ENCODE data around the gene LRMDA. TPM values are rescaled to one million over a fixed set of nuclear protein-coding genes. Genes with fewer than 3 reads are reported as not detected.
A peak's percentile ranks its signal among the peaks of the same experiment; 100 is the strongest.

The LRMDA gene
- total RNA-seq, 1 experiment from 2014 or later: not detected

DNA sequence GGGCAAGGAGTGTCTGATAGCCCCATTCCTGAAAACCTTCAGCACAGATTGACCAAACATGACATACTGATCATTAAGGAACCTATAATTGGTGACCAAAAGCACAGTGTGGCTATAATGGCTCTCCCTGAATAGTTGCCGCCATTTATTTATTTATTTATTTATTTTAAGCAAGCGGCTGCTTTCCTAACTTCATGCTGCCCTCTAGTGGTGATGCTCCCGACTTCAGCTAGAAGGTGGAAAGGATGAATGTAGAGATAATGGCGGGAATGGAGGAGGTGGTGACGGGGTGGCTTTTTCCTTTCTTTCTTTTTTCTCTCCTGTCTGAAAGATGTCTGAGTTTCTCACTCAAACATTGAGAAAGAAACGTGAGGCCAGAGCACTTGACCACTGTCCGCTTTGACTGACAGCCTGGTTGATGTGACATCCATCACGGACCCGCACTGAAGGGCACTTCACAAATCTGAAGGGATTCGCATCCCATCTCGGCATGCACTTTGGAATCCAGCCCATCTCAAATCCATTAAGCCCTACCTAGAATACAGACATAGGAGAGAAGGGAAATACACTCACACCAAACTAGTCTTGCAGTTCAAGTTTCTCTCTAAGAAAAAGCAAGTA is 1116.0 kb downstream of the LRMDA start:
- POLR2A ChIA-PET (ENCODE audit: low non-redundant PET): no interaction called here
- peak; percentile 83 for DNase-seq (ENCODE audit: low spot score)
- BruUV-seq (replicated peaks): no TSS peak
- no peaks in the 10 kb centered on the region for H3K9me3 ChIP-seq (ENCODE audit: low read depth, low read length, poor library complexity, severe bottlenecking)
- intact Hi-C loops (cut with micrococcal nuclease; ENCODE audit: unreplicated experiment): loop anchor here (5.0 kb wide), 3 partner anchors 440 to 1145 kb away; partner anchors contain the start of gene ZNF503
- H3K4me1 ChIP-seq (ENCODE audit: insufficient read depth, low read length, poor library complexity, severe bottlenecking): no peaks in the 10 kb centered on the region
- no peaks in the 10 kb centered on the region for H3K36me3 ChIP-seq (ENCODE audit: insufficient read depth, low read length, poor library complexity, severe bottlenecking)
- no peaks in the 10 kb centered on the region for H3K27me3 ChIP-seq (replicated peaks; ENCODE audit: insufficient read depth, low read depth, low read length, poor library complexity)
- no peak for TF ChIP-seq EZH2 (IDR thresholded peaks at IDR 0.05; ENCODE audit: borderline replicate concordance, low read depth, low read length, poor library complexity, severe bottlenecking)
- TF ChIP-seq, protein P1, sequence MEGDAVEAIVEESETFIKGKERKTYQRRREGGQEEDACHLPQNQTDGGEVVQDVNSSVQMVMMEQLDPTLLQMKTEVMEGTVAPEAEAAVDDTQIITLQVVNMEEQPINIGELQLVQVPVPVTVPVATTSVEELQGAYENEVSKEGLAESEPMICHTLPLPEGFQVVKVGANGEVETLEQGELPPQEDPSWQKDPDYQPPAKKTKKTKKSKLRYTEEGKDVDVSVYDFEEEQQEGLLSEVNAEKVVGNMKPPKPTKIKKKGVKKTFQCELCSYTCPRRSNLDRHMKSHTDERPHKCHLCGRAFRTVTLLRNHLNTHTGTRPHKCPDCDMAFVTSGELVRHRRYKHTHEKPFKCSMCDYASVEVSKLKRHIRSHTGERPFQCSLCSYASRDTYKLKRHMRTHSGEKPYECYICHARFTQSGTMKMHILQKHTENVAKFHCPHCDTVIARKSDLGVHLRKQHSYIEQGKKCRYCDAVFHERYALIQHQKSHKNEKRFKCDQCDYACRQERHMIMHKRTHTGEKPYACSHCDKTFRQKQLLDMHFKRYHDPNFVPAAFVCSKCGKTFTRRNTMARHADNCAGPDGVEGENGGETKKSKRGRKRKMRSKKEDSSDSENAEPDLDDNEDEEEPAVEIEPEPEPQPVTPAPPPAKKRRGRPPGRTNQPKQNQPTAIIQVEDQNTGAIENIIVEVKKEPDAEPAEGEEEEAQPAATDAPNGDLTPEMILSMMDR (conservative IDR thresholded peaks at IDR 0.05; ENCODE audit: low read depth, low read length): peak; percentile 84
- CTCF ChIA-PET: interaction anchor here (0.6 to 1.0 kb wide), 3 partner anchors 12 to 455 kb away, joined by 3 to 4 read pairs (median 3); no protein-coding TSS in a partner anchor
- no peak overlapping the region for H3K4me3 ChIP-seq (ENCODE audit: low read depth, low read length, poor library complexity, severe bottlenecking)
- no peak overlapping the region for H3K27ac ChIP-seq (ENCODE audit: low read depth, low read length, poor library complexity, severe bottlenecking)

DNA sequence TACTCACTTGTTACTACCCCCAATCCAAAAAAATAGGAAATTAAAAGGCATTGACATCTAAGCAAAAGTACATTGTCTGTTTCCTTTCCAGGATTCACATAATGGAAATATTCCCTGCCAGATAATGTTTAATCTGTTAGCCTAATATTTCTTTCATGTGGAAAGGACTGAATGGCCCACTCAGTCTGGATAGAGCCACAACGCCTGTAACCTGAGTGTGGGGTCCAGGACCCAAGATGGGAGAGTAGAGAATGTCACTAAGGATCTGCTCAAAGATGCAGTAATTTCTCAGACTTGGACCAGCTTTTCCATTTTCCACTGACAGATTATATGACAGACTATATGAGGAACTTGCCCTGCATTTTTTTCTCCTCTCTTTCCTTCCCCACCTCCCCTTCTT is 1117.3 kb downstream of the LRMDA start:
- H3K4me1 ChIP-seq (ENCODE audit: insufficient read depth, low read length, poor library complexity, severe bottlenecking): no peaks in the 10 kb centered on the region
- H3K4me3 ChIP-seq (ENCODE audit: low read depth, low read length, poor library complexity, severe bottlenecking): no peak overlapping the region
- H3K9me3 ChIP-seq (ENCODE audit: low read depth, low read length, poor library complexity, severe bottlenecking): no peaks in the 10 kb centered on the region
- CTCF ChIA-PET: interaction anchor here (0.7 kb wide), 1 partner anchor 505 kb away, joined by 4 read pairs; no protein-coding TSS in a partner anchor
- no peak for DNase-seq (ENCODE audit: low spot score)
- POLR2A ChIA-PET (ENCODE audit: low non-redundant PET): no interaction called here
- intact Hi-C loops (cut with micrococcal nuclease; ENCODE audit: unreplicated experiment): loop anchor here (5.0 kb wide), 3 partner anchors 439 to 1146 kb away; partner anchors contain the start of gene ZNF503
- no peaks in the 10 kb centered on the region for H3K27me3 ChIP-seq (replicated peaks; ENCODE audit: insufficient read depth, low read depth, low read length, poor library complexity)
- H3K36me3 ChIP-seq (ENCODE audit: insufficient read depth, low read length, poor library complexity, severe bottlenecking): no peaks in the 10 kb centered on the region
- no peak overlapping the region for H3K27ac ChIP-seq (ENCODE audit: low read depth, low read length, poor library complexity, severe bottlenecking)
- TF ChIP-seq EZH2 (IDR thresholded peaks at IDR 0.05; ENCODE audit: borderline replicate concordance, low read depth, low read length, poor library complexity, severe bottlenecking): no peak
- TF ChIP-seq, protein P1 (conservative IDR thresholded peaks at IDR 0.05; ENCODE audit: low read depth, low read length): no peak
- BruUV-seq (replicated peaks): no TSS peak

DNA sequence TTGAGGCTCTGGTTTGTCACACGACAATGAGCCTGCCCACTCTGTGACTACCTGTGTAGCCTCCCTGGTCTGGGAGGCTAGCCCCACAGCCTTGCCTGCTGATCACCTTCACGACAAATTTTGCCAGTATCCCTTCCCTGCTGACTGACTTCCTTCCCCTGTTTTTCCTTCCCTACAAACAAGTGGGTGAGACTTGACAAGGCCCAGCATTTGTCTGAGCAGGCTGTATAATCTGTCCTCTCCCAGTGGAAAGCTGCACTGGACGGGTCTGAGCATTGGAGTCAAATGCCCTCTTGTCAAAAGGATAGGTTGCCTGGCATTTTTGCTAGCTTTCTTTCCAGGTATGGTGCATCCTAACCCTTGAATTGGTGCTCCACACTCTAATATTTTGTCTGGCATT is 1117.7 kb downstream of the LRMDA start:
- no TSS peak for BruUV-seq (replicated peaks)
- intact Hi-C loops (cut with micrococcal nuclease; ENCODE audit: unreplicated experiment): loop anchor here (5.0 kb wide), 3 partner anchors 438 to 1147 kb away; partner anchors contain the start of gene ZNF503
- Histone ChIP-seq H3K36me3 (ENCODE audit: insufficient read depth, low read length, poor library complexity, severe bottlenecking) (no peaks in the 10 kb centered on the region), H3K27ac (ENCODE audit: low read depth, low read length, poor library complexity, severe bottlenecking) (no peak overlapping the region), H3K4me3 (ENCODE audit: low read depth, low read length, poor library complexity, severe bottlenecking) (no peak overlapping the region), H3K27me3 (replicated peaks; ENCODE audit: insufficient read depth, low read depth, low read length, poor library complexity) (no peaks in the 10 kb centered on the region), H3K4me1 (ENCODE audit: insufficient read depth, low read length, poor library complexity, severe bottlenecking) (no peaks in the 10 kb centered on the region), H3K9me3 (ENCODE audit: low read depth, low read length, poor library complexity, severe bottlenecking) (no peaks in the 10 kb centered on the region)
- DNase-seq (ENCODE audit: low spot score): no peak
- ChIA-PET CTCF (no interaction called here), POLR2A (ENCODE audit: low non-redundant PET) (no interaction called here)
- TF ChIP-seq, protein P1 (conservative IDR thresholded peaks at IDR 0.05; ENCODE audit: low read depth, low read length): no peak
